ENCODE measurements around the gene AURKAIP1.

AURKAIP1 gene

DNA sequence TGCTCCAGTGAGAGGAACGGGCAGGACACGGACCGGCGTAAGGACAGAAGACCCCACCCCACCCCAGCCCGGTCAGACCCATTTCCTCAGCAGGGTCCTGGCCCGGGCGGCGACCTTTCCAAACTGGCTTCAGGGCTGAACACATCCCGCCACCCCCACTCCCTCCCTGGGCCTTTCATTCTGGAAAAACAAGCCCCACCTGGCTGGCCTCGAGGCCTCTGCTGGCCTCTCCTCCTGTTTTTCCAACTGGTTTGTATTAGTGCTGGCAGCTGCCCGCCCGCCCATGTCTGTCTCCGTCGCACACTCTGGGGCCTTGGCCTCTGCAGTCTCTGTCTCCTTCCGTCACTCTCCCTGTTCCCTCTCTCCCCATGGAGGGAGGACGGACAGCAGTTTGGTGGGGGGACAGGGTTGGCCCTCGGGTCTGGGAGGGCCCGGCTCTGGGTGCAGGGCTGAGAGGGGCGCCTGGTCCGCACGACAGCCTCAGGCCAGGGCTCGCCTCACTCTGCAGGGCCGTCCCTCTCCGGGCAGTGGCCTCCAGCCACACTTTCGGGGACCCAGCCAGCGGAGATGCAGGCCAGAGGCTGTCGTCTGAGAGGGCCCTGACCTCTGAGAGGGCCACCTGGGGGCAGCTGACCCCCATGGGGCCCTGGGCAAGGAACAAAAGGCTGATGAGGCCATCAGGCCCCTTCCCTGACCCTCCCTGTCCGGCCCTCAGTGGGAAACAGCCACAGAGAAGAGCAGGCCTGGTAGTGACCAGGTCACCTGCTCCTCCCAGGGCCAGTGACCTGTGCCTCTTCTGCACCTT lies 15.1 kb downstream of the AURKAIP1 start:
- no peak for DNase-seq

DNA sequence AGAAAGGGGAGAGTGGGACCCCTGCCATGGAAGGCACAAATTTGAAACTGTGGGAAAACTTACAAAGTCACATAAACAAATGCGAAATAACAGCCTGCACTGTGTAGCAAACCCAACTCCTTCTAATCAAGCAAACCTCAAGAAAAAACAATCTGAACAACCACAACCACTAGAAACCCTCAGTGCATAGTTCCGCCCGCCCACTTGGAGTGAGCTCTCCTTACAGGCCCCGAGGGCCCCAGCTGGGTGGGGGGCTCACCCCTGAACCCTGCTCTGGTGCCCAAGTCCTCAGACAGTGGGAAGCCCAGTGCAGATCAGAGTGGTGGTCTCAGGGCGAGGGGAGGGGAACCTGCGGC lies 15.7 kb downstream of the AURKAIP1 start:
- DNase-seq = no peak

DNA sequence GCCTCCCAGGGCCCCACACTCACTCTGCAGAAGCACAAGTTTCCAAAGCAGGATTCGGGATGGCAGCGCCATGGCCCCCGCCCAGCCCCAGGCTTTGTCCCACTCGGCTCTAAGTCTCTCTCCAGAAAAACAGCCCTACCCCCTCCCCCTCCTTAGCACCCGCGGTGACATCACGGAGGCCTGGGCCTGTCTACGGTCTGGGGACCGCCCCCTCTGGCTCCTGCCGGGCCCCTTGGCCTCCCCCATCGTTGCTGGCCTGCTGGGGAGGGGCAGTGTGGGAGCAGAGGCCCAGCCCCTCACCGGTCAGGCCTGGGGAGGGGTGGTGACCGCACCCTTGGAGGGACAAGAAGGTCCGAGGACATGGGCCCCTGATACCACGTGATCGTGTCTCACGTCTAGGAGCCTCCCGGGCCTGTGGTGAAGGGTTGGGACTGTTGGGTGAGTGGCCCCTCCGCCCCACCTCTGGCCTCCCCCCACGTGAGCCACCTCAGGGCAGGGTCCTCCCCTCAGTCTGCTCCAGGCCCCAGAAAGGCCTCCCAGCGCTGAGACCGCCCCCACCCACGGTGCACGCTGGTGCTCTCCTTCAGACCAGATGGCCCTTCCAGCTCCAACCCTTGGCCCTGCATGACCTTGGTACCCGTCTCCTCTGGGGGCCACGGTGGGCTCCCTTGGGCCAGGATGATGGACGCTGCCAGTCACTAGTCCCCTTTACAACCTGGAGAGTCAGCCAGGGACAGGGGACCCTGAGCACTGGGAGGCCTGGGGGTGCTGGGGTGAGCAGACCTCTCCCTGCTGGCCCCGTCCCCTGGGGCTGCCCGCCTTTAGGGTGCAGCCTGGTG lies 16.4 kb downstream of the AURKAIP1 start, which contains the start of gene MXRA8:
Gene MXRA8 (minus strand): TSS at position 123 of the 839 bp plus-strand sequence. CDS start 51 bp downstream, at position 72.
- no peak for DNase-seq

DNA sequence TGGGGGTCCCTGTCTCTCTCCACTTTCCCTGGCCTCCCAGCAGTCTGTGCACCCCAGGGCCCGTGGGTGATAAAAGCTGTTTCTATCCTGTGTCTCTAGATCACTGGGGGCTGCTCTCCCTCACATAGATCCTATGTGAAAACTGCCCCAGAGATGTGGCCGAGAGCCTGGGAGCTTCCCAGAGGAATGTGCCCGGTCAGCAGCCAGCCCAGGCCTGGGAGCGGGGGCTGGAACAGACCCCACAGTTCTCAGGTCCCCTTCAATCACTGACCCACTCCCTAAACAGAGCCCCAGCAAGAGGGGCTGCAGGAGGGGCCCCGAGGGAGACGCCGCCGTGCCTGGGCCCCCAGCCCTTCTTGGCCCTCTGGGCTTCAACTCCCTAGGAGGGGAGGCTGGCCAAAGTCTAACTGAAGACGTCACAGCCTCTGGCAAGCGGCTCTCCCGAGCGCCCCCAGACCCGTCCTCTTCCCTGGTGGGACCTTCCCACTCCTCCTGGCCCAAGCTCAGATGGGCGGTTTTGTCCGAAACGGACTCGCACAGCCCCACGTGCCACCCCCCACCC lies 17.1 kb downstream of the AURKAIP1 start:
- no peak for DNase-seq

DNA sequence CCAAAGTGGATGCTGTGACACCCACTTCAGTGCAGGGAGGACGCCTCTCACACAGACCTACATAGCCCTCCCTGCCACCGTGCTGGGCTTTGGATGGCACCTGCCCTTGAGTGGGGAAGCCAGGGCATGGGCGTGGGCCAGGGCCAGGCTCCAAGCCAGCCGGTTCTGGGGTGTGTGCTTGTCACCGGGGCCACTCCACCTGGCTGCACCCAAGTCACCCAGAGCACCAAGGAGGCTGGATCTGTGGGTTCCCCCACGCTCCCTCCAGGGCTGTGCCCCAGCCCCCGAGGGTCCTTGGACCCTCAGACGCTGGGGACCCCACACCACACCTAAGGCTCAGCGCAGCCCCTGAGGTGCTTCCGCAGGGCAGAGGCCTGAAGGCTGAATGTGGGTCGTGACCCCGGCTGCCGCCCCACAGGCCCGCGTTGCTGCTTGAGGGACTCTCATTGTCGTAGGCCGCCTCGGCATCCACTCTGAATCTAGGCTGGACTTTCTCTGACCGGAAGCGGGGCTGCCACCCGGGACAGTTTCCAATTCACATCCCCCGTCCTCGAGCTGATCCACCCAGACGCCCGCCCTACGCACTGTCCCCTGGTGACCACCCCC lies 18.1 kb downstream of the AURKAIP1 start:
- no peak for DNase-seq

DNA sequence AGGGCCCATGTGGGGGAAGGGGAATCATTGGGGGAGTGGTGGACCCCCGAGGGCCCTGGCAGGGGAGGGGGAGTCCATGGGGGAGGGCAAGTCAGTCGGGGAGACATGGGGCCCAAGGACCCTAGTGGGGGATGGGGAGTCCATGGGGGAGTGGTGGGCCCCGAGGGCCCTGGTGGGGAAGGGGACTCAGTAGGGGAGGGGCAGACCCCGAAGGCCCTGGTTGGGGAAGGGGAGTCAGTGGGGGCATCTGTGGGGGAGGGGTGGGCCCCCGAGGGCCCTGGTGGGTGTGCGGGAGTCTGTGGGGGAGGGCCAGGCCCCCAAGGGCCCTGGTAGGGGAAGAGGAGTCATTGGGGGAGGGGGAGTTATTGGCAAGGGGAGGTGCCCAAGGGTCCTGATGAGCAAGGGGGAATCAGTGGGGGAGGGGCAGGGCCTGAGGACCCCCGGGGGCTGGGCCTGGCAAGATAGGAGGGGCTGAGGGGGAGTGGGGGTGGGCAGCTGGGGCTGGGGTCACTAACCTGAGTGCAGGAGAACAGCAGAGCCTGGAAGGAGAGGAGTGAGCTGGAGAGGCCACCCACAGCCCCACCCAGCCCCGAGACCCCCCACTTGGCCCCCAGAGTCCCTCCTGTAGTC lies 18.7 kb downstream of the AURKAIP1 start:
- DNase-seq = no peak

DNA sequence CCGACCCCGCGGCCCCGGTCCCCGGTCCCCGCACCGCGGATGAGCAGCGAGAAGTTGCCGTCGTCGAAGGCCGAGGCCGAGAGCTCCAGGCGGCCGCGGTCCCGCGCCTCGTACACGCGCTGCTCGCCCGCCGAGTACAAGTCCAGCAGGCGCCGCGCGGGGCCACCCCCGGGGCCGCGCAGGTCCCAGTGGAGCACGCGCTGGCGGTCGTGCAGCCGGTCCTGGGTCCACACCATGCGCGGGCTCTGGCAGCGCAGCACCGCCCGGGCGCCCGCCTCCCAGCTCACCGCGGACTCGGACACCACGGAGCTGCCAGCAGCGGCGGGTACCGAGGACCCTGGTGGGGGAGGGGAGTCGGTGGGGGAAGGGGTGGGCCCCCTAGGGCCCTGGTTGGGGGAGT lies 19.6 kb downstream of the AURKAIP1 start:
- DNase-seq = peak; percentile 11

DNA sequence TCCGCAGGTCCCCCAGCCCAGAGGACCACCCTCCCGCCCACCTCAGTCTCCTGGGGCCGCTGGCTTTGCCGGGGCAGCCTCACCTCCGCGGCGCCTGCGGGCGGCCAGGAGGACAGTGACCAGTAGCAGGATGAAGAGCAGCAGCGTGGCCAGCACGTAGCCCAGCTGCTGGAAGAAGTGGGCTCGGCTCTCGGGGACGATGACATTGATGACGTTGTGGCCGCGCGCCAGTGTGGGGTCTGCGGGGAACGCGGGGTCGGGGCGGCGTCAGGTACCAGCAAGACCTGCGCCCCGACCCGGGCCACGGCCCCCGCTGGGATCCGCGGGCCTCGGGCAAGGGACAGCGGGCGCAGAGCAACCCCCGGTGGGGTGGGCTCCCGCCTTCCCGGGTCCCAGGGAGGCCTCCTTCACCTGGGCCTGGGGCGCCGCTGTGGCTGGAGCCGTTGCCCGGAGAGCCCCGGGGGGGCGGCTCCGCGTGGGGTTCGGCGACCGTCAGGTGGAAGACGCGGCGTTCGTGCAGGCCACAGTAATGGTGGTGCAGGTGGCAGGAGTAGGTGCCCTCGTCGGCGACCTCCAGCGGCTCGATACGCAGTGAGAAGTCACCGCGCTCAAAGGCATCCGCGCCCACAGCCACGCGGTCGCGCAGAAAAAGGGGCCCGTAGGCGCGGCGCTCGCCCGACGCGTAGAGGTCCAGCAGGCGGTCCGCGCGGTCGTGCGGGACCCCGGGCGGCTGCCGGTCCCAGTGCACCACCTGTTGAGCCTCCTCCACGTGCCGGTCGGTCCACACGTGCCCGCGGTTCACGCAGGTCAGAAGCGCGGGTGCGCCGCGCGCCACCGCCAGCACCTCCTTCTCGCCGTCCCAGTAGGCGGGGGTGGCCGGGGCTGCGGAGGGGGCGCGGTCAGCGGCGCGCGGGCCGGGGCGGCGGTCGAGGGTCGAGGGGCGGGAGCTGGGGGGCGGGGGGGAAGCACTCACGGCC lies 20.4 kb downstream of the AURKAIP1 start:
- DNase-seq = no peak

DNA sequence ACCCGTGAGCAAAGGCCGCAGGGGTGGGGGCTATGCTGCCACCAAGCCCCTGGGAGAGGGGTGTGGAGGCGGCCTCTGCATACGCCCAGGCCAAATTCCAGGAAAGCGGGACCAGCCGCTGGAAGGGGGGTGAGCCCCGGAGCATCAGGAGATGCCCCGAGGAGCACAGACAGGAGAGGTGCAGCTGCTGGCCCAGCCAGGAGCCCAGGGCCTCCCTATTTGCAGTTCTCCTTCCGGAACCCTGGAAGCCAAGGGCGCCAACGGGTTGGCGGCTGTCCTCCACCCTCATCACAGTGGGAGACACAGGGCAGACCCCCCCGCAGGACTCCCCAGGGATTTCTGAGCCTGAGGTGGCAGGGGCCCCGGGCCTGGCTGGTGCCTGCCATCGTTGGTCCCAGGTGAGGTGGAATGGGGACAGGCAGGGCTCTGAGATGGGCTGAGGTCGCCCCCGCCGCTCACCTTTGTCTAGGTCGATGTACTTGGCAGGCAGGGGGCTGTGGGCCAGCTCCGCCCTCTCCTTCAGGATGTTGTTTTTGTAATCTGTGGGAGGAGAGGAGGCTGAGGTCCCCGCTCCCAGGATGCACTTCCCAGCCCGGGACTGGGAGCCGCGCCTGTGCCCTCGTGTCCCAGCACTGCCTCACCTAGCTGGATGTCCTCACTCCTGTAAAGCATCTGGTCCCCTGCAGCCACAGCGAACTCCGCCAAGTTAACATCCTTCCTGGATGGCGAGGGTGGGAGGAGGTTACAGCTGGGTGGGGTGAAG lies 21.4 kb downstream of the AURKAIP1 start:
- no peak for DNase-seq

DNA sequence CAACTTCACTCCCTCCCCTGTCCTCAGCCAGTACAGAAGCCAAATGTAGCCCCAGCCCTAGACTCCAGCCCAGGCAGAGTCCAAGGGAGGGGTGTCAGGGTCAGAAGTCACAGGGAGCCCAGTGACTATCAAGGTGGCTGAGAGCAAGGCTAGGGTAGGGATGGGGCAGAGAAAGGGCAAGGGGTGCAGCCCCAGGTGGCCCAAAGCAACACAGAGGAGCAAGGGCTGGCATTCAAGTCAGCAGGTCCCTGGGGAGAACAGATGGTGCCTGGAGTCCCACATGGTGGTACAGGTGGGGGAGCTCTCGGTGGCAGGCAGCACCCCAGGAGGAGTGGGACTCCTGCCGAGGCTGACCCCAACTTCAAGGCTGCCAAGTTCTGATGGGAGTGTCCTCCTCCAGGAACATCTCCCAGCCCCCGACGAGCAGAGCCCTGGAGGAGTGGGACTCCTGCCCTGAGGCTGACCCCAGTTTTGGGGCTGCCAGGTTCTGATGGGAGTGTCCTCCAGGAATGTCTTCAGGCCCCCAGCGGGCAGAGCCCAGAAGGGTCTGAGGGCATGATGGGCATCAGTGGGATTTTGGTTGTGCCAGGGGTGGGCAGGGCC lies 22.1 kb downstream of the AURKAIP1 start:
- no peak for DNase-seq

DNA sequence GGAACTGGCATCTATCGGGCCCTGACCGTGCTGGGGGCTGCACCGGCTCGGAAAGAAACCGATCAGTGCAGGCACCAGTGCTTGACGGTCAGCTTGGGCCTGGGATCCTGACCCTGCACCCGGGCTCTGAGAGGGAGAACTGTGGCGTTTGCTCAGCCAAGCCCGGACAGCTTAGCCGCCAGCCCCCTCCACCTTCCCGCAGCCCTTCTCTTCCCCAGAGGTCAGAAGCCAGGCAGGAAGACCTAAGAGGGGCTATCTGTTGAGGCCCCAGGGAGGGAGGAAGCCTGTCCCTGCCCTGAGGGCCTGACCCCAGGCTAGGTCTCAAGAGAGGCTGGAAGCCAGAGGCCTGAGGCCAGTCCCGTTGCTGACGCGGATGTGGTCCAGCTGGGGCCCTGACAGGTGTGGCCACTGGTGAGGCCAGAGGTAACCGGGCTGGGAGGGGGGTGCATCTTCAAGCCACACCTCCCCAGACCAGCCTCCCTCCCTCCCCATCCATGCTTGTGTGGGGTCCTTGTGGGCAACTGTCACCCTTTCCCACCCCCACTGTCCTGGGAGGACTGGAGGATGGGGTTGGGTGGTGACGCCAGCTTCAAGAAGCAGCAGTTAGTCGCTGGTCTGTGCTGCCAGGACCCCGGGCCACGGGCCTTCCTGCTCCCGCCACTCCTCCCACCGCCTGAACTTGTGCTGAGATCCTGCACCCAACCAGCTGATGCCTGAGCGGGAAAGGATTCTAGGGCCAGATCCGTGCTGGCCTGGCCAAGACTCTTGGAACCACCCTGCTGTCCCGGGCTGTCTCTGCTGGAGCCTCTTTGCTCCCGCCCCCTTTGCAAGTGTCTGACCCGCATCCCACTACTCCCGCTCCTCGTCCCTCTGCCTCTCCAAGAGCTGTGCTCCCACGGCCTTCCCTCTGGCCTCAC lies 23.2 kb downstream of the AURKAIP1 start:
- no peak for DNase-seq

DNA sequence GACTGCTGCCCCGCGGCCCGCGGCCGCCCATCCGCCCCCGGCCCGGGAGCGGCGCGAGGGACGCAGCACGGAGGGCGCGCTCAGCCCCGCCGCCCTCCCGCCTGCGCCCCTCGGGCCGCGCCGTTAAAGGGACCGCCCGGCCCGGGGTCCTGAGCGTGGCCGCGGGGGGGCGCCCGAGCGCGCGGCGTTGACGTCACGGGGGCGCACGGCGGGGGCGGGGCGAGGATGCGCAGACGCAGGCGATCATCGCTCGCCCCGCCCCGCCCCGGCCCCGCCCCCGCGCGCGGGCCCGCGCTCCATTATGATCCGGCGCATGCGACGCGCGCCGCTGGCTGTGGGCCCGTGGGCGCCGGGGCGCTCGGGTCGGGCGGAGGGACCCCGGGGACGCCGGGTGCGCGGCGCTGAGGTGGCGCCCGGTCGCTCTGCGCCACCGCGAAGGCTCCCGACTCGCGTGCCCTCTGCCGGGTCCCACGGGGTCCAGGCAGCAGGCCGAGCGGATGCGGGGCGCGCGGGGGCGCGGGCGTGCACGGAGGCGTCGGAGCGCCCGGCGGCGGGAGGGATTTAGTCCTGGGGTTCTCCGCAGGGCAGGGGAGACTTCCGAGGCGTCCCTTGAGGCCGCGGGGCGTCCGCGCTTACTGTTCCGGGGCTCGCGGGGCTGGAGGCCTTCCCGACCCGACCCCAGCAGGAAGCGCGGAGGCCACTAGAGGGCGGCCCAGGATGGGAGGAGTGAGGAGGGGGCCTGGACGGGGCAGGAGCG lies 25.6 kb downstream of the AURKAIP1 start, which contains the start of gene DVL1:
Gene DVL1 (minus strand): TSS at position 163 of the 757 bp plus-strand sequence. CDS start 353 bp downstream, outside the sequence.
- peak; percentile 43 for DNase-seq

DNA sequence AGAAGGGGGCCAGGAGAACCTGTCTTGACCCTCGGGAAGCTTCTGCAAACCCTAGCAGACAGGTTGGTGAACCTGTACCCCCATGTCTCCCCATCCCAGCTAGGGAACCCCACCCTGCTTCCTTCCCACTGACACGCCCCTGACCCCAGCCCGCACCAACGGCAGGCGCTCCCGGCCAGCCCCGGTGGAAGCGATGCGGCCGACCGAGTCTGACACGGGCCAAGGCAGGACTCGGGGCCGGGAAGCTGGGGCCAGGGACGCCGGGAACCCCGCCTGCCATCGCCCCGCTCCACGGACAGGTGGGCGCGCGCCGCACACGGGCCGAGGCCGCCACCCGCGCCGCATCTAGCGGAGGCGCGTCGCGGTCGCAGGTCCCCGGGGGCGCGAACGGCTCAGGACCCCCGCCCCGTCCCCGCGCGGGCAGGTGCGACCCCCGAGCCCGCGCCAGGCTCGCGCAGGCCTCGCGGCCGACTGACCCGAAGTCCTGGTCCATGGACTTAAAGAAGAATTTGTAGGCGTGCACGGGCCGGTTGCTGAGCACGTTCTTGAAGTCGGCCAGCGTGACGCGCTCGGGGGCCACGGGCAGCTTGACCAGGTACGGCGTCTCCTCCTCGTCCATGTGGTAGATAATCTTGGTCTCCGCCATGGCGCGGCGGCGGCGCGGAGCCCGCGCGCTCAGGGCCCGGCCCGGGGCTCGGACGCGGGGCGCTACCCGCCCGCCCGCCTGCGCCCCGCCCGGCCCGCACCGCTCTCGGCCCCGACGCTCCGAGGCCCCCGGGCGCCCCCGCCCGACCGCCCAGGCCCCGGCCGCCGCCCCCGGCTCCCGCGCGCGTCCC lies 26.4 kb downstream of the AURKAIP1 start:
- peak; percentile 10 for DNase-seq

DNA sequence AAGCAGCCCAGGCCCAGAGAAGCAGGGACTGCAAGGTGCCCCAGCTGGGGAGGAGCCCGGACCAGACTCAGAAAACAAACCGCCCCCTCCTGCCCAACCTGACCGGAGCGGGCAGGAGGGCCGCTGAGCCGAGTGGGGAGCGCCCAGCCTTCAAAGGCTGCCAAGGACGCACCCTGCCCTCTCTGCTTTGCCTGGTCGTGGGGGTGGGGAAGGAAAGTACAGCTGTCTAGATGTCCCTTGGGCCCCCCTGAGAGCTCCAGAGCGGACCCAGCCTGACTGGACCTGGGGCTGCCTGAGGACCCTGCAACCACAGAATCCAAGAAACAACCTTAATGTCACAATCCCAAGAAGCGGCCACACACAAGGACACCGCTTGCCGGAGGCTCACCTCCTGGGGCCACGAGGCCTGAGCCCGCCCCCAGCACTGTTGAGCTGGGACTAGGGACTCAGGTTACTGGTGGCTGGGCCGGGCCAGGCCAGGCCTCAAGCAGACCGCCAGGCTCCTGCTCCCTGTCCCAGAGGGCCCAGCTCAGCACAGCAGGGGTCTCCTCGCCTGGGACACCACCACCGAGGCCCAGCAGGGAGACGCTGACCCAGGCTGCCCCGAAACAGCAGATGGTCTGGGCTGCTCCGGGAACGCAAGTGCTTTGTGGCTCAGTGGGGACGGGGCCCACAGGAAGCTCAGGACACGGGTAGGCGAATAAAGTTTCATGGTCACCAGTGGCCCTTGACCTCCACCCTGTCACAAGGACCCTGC lies 27.2 kb downstream of the AURKAIP1 start:
- no peak for DNase-seq

DNA sequence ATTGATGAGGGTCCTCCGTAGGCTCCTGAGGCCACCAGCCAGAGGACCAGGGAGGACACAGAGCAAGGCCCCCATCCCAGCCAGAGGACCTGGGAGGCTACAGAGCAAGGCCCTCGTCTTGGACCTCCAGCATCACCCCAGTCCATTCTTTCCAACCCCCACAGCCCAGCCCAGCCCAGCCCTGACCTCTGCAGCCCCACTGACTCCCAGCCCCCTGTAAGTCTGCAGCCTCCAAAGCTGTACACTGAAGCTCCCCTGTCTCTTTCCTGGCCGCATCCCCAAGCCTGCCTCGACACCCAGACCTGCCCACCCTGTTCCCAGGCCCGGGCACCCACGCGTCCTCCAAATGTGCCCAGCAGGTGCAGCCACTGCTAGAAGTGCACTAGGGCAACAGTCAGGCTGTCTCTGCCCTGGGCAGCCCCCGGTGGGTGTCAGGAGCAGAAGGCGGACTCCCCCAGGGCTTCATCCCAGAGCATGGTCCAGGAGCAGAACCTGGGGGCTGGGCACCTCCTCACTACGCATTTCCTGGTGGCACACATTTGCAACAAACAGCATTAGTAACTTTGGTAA lies 27.9 kb downstream of the AURKAIP1 start:
- DNase-seq = no peak

DNA sequence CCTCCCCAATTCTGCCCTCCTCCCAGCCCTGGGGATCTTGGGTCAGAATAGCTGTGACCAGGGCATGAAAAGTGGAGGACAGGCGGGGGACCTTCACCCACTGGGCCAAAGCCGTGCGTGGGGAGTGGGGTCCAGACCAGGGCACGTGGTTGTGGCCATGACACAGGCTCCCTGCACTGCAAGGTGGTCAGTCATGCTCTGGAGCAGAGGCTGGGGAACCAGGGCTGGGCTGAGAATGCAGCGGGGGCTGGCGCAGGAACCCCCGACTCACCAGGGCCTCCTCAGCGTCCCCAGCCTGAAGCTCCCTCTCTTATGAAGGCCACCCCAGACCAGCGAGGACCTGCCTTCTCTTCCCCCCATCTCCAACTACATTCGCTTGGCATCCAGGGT lies 28.5 kb downstream of the AURKAIP1 start:
- DNase-seq = no peak
